ENCODE measurements around the gene SH3BP4.

SH3BP4 gene

DNA sequence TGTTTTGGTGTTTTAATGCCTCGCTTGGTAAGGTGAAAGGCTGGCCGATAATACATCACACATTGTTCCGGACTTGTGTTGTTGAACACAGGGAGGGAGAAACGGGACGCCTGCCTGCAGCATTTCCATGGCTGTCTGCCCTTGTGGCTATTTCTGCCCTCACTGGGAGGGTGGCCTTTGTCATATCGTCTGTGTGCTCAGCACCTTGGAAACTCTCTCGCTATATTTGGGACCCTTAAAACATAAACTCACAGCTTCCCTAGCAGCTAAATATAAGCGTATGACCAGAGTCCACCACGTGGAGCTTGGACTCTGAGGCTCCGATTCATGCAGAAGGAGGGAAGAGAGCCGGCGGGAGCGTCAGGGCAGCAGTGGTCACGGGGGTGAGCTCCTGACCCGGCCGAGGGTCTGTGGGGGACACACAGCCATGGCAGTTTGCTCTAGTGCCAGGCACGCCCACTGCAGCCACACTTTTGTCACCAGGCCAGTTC lies 111.7 kb downstream of the SH3BP4 start:
- DNase-seq = no peak

DNA sequence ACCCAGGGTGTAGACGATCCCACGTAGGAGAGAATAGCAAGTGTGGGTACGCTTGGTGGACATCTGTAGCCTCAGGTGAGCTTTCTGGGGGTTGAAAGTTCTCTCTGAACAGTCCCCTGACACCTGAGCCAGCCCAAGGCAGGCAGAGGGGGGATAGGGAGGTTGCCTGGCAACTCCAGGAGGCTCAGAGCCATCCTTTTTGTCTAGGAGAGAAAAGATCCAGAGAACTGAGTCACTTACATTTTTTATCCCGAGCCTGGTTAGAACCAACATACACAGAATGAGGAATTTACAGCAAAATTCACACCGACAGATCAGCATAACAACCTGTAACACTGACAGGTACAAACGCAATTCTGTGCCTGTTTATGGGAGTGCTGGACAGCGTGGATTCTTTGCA lies 113.2 kb downstream of the SH3BP4 start:
- no peak for DNase-seq

DNA sequence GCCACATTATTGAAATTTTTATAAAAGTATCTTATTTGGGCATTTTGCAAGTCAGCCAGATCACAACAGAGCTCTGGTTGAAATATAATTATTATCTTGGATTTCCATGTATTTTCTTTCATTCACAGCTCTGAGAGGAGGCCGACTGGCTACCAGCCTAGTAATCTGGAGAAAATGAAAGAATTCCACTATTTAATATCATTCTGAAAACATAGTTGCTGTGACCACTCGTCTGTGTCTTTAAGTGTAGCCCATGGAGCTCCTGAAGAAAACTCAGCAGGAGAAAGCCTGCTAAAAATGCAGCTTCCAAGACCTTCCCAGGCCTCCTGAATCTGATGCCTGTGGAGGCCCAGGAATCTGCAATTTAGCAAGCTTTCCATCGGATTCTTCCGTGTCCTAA lies 114.7 kb downstream of the SH3BP4 start:
- DNase-seq = no peak

DNA sequence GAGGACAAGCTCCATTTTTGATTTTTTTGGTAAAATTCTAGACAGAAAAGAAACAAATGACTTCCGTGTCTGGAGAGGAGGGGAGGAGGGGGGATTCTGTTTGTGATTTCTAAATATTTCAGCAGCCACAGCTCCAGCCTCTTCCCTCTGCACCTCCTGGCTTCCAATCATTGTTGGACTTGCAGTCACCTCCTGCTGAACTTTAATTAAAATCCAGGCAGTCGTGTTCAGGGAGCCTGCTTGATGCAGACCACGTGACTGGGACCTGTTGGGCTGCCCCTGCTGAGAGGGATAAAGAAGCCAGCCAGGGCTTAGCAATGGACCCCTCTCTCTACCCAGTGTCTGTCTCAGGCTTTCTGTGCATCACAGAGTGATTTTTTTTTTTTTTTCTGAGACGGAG lies 115.1 kb downstream of the SH3BP4 start:
- no peak for DNase-seq

DNA sequence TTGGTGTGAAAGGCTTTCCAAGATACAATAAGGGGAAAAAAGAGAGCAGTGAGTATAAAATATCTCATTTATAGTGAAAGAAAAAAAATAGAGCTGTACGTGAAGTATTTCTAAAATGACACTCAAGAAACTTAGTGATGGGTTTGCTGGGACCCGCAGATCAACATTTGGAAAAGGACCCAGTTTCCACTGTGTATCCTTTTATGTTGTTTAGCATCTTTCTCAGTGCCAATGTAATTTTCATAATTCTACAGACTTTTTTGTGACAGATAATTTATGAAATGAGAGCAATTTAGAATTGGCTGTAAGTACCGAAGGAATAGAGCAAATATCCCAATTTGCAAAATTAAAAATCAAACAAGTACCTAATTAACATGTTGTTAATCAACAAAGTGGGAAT lies 116.9 kb downstream of the SH3BP4 start:
- no peak for DNase-seq

DNA sequence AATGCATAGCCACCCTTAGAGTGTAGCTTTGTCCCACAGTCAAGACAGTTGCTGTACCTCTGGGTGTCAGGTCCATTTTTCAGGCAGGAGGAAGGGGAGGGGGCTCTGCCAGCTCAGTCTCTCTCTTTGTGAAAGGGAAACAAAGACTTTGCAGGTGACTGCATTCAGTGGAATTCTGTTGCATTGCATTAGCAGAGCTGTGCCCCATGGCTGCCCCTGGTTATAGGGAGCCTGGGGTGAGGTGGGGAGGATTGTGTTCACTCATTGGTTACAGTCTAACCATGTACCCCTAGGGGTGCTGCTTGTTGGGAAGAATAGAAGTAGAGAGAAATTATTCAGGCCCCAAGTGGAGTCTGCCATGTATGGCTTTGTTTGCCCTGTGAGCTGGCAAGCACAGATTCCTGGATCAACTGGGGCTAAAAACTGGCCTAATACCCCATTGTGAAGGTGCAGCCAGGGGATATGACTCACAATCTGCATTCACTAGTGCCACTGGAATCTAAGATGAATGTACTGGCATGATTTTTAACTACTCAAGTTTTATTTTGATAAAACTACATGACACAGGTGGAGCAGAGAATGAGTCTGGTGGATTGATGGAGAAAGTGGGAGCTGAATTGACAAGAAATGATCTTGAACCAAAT lies 118.4 kb downstream of the SH3BP4 start:
- DNase-seq = no peak

DNA sequence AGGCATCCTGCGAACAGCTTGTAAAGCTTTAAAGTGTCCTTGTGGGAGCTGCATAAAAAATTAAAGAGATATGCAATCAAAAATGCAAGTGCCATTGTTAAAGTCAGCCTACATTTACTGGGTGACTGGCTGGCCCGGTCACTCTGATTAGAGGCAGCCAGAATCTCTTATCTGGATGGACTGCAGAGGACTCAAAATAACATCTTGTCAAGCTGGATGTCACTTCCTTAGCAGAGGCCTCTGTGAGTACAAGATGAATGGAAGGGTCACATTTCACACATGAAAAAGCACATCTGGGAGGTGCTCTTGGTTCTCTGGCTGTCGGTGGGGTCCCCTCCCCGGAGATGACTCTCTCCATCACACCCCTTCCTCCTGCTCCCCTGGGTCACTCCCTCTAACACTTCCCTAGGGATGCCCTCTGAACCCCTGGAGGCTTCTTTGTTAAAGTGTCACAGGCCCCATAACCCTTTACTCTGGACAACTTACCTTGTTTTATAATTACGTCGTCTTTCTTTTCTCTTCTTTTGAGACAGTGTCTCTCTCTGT lies 122.1 kb downstream of the SH3BP4 start:
- no peak for DNase-seq

DNA sequence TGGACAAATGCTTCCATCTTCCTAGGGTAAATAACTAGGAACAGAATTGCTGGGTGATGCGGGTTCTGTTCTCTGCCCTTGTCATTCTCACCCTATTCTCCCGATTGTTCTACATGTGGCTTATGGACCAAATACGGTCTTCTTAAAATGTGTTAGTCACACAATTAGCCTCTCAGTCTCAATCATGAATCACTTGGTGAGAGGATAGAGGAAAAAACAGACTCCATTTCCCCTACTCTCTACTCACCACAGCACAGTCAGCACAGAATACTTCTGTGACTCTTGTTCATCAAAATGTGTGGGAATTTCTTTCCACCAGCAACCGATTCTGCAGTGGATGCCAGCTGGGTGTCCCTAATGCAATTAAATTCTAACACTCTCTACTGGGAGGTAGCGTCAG lies 125.2 kb downstream of the SH3BP4 start:
- DNase-seq = no peak

DNA sequence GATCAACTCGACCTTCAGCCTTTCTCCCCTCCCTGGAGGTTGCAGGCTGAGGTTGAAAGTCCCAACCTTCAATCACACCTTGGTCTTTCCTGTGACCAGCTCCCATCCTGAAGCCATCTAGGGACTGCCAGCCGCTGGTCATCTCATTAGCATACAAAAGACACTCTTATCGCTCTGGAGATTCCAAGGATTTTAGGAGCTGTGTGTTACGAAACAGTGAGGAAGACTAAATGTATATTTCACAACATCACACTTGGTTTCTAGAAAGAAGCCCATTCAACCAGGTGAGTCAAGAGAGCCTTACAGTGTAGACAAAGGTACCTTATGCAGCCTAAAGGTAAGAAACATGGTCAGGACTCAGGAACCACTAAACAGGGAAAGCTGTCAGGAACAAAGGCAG lies 126.4 kb downstream of the SH3BP4 start:
- DNase-seq = no peak

DNA sequence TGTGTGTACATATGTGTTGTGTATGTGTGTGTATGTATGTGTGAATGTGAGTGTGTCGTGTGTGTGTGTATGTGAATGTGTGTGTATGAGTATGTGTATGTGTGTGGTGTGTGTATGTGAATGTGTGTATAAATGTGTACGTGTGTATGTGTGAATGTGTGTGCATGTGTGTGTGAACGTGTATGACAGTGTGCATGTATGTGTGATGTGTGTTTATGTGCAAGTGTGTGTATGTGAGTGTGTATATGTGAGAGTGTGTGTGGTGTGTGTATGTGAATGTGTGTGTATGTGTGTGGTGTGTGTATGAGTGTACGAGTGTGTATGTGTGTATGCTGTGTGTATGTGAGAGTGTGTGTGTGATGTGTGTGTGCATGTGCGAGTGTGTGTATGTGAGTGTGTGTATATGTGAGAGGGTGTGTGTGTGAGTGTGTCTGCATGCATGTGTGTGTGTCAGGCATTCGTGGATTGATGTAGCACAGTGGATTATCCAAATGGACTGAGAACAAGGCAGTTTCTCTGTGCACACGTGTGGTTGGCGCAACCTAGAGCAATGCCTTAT lies 127.2 kb downstream of the SH3BP4 start:
- DNase-seq = no peak

DNA sequence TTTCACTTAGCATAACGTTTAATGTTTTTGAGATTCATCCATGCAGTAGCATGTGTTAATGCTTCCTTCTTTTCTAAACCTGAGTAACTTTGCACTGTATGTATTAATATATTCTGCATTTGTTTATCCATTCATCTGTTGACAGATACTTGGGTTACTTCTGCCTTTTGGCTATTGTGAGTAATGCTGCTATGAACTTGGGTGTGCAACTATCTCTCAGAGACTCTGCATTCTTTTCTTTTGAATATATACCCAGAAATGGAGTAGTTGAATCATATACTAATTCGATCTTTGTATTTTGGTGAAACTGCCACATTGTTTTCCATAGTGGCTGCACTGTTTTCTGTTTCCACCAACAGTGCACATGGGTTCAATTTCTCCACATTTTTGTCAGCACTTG lies 128.3 kb downstream of the SH3BP4 start:
- no peak for DNase-seq

DNA sequence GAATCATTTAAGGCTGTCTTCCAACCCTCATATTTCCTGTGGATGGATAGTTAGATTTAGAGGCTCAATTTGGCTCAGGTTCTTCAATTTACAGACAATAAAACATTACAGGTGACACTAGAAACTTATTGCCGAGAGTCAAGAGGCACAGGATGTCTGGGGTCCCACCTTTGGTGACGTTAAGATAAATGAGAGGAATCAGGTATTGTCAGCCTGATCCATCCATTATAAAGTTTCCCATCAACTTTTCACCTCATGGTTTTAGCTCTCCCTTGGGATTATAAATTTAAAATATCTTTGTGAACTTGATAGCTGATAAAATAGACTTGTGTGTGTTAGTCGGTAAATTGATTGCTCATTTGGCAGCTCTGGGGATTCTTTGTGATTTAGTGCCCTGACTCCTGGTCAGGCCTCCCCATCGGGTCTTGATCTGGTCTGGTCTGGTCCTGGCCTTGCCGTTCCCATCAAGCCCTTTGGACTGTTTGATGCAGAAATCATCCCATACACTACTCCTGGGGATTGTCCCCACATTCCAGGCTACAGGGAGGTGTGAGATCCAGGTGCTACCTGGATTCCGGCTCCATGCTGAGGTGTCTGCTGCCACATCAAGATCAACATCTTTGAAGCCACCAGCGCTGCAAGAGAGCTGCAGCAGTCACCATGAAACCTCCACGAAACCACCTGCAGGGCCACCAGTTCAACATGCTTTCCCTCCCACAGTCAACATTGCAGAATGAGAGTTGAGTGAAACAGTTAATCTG lies 130.9 kb downstream of the SH3BP4 start:
- no peak for DNase-seq

DNA sequence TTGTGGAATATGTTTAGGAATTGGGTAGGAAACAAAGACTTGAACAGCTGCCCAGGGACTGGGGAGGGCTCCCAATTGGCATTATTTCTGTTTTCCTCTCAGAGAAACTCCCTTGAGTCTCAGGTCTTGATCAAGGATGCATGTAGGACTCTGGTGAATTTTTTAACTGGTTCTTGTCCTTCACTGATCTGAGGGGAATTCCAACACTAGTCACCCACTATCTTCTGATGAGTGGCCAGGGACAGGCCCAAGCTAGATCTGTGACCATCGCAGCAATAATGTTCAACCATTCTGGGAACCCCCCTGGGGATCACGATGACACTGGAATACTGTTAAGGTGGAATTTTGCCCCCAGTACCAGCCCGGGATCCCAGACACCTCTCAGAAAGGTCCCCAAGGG lies 132.0 kb downstream of the SH3BP4 start:
- DNase-seq = no peak

DNA sequence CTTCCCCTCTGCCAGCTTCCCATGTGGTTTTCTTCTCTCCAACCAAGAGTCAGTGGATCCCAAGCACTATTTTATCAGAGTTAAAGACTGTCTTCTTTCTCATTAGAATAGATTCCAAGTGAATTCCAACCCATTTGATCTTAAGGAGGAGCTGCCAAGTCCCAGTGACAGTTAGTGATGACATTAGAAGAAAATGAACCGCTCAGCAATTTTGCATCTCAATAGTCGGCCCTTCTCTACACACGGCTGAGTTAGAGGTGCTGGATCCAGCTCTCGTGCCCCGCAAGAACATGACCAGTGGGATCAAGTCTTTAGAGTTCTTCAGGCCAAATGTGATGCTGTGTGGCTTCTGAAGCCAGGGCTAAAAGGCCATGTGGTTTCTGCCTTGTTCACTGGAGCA lies 132.6 kb downstream of the SH3BP4 start:
- no peak for DNase-seq

DNA sequence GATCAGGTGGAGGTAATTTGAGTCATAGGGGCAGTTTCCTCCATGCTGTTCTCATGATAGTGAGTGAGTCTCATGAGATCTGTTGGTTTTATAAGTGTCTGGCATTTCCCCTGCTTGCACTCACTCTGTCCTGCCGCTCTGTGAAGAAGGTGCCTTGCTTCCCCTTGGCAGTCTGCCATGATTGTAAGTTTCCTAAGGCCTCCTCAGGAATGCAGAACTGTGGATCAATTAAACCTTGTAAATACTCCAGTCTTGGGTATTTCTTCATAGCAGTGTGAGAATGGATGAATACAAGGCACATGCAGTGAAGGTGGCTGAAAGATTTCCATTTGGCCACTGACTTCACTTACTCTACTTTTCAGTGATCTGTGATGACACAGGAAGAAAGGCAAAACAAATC lies 133.7 kb downstream of the SH3BP4 start:
- no peak for DNase-seq

DNA sequence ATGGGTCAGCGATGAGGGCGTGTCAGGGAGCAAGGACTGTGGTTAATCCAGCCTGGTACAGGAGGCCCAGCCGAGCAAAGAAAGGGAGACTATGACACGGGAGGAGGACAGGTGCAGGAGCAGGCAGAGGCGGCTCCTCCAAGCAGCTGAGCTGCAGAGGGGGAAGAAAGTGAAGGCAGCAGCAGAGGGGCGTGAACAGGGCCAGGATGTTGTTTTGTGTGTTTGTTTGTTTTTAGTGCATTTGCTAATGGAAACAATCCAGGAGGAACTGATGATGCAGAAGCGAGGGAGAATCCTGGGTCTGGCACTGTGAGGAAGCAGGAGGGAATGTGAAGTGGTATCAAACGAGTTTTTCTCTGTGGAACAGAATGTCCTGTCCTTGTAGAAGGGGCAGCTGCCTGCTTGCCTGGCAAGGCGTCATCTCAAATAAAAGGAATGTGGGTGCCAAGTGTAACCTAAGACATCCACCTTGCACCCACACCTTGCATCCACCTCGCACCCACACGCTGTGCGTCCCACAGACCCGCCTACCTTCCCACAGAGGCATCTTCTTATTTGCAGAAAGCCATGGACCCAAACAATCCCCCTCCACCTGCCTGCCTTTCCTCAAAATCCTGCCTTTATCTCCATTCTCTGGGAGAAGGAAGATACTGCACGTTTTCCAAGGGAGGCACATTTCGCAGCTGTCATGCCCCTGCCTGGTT lies 134.8 kb downstream of the SH3BP4 start:
- DNase-seq = no peak

DNA sequence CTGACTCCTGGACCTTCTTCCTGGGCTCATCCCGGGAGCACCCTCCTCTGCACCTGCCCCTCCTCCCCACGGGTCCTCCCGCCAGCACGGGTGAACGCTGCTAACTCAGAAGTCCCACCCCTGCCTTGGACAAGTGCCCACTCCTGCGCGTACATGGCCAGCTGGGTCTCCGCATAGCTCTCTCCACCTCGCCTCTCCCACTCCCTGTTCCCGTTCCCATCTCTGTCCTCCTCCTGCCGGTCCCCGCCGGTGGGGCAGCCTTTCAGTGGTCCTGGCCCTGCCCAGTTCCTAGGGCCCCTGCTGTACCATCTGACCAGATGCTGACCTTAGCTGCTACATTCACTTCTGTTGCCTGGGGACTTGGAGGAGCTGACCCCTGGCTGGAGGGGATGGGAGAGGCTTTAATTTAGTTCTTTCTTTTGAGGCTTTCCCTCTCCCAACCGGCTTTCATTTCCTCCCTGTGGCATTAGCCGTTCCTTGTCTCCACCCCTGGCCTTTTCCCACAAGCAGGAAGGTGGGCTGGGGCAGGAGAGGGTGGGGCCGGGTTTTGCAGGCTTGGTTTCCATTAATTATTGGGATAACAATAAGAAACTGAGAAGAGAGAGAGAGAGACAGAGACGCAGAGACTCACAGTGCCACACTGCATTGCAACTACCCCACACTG lies 136.1 kb downstream of the SH3BP4 start:
- no peak for DNase-seq

DNA sequence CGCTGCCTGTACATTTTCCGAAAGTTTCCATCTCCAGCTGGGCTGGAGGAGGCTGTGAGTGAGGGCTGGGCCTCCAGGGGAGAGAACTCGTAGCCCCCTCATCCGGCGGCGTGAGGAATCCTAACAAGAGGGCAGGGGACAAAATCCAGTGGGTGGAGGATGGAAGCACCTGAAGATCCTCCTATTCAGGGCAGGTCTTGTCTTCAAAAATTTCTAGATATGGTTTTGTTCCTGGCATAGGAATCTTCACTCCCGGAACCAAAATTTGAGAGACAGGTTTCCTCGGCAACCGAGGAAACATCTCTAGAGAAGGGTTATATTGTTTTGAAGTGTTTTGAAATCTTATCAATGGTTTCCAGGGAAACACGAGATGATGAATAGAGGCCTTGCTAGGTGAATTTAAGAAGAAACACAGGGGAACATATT lies 136.7 kb downstream of the SH3BP4 start:
- no peak for DNase-seq

DNA sequence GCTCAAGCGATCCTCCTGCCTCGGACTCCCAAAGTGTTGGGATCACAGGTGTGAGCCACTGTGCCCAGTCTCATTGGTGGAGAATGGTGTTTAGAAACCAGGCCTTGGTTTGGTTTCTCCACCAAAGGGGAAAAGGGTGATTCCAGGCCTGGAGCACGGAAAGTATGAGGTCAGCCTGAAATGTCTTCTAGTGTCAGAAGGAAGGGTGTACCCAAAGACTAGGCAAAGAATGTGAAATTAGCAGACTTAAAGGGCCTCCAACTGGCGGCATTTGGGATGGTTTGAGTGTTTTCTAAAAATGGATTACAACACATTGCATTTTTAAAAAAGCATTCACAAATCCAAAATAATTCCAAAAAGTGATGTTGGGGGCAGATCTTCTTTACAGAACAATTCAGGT lies 139.6 kb downstream of the SH3BP4 start:
- DNase-seq = no peak

DNA sequence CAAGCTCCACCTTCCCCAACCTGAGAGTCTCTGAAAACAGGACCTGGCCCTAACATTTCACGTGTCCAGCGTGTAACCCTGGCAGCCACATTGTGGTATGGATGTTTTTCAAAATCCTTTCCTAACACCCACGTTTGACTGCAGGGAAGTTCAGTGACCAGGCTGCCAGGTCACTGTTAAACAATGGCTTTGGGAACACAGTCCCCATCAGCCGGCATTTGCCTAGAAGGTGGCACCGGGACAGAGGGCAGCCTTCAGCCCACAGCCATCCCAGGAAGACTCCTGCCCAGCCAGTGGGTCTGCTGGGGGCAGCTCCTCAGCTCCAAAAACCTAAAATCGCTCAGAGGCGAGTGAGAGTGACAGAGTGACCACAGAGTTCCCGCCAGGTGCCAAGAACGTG lies 140.2 kb downstream of the SH3BP4 start:
- DNase-seq = no peak

DNA sequence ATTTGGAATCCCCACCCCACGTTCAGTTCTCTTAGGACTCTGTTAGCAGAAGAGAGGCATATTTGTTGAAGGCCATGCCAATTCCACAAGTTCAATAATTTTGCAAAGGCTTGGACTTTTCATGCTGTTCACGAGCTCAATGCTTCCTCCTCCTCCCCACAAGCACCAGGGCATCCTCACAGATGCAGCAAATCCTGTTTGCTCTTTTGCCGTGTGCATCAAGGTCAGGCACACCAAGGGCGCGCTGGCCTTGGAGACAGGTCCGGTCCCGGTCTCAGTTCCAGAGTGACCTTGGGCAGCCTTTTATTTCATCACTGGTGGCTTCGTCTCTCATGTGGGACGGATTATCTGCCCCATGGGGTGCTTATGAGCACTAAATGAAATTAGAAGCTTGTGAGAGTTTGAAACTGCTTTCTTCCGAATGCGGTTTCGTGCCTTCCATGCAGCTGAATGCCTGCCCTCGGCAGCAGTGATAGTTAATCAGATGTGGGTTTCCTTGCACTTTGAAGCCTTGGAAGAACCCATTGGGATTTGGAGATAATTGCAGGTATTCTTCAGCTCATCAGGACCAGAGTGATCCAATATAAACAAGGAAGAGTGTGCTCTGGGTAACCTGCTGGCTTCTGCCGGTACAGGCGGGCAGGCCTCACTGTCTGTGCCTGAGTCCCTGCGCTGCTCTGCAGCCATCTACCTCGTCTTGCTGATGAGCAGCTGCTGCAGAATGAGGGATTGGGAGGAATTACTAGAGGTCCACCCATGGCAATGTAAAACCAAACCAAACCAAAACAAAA lies 140.8 kb downstream of the SH3BP4 start:
- DNase-seq = no peak

DNA sequence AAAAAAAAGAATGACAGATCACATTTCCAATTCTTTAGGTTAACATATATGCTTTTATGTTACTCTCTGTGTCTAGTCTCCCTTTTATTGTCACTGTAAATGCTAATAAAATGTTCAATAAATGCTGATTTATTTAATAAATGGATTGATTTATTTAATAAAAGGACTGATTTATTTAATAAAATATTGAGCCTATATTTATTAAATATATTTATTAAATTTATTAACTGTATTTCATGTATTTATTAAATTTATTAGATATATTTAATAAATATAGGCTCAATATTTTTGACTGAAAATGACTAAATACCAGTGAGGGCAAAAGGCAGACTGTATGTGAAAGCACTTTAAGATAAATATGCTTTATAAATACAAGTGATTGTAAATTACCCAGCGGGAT lies 142.6 kb downstream of the SH3BP4 start:
- DNase-seq = no peak

Data from stimulated activated CD4-positive, alpha-beta T cell treated with anti-CD3 and anti-CD28 coated beads, Interleukin-1b, Interleukin-23, amount 100 ng/mL, for 48 hours (primary cell).